Neural cell (in vitro differentiated cells): ENCODE results near the gene CFAP92.

ENCODE experiments used
- POLR2AphosphoS5 ChIP-seq: IDR thresholded peaks from 2 replicates; pipeline ENCODE4 v1.6.1; 2012
- RAD21 ChIP-seq: fragments of 450-650 bp; conservative IDR thresholded peaks from 2 replicates; pipeline ENCODE4 v1.6.1; 2014; ENCODE audit warnings: antibody characterized with exemption, mild to moderate bottlenecking, moderate library complexity
- TAF1 ChIP-seq: IDR thresholded peaks from 2 replicates; pipeline ENCODE4 v1.6.1; 2012; ENCODE audit warnings: low read depth
- TF ChIP-seq, protein P1 (sequence below): fragments of 450-650 bp; IDR thresholded peaks from 2 replicates; pipeline ENCODE4 v1.5.1; 2014; ENCODE audit warnings: antibody characterized with exemption, mild to moderate bottlenecking, moderate library complexity; ENCODE audit not compliant: poor library complexity, severe bottlenecking

DNA sequence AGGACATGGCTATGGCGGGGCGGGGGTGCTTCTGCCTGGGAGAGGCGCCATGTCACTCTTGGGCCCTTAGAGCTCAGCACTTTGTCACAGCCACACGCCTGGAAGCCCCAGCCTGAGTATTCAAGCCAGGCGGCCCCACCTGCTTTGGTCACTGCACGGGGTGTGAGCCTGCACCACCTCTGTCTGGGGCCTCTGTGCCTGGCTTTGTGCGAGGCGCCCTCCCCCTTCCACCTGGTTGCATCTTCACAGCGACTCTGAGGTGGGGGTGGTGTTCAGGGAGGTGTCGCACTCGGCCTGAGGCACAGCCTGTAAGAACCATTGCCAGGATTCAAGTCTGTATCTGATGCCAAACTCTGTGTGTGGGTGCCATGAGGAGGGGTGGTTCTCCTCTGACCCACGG lies 90.4 kb downstream of the CFAP92 start:
- TF ChIP-seq, protein P1, sequence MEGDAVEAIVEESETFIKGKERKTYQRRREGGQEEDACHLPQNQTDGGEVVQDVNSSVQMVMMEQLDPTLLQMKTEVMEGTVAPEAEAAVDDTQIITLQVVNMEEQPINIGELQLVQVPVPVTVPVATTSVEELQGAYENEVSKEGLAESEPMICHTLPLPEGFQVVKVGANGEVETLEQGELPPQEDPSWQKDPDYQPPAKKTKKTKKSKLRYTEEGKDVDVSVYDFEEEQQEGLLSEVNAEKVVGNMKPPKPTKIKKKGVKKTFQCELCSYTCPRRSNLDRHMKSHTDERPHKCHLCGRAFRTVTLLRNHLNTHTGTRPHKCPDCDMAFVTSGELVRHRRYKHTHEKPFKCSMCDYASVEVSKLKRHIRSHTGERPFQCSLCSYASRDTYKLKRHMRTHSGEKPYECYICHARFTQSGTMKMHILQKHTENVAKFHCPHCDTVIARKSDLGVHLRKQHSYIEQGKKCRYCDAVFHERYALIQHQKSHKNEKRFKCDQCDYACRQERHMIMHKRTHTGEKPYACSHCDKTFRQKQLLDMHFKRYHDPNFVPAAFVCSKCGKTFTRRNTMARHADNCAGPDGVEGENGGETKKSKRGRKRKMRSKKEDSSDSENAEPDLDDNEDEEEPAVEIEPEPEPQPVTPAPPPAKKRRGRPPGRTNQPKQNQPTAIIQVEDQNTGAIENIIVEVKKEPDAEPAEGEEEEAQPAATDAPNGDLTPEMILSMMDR = no peak
- TF ChIP-seq TAF1 (no peak), POLR2AphosphoS5 (no peak), RAD21 (no peak)
